COLO668 (cell line): ENCODE data around the gene RNF150.
"Not testable (repeated sequence)": the region's sequence is repeated elsewhere in the genome, so short reads cannot be mapped to it uniquely, and the experiment has no call there.

Source experiments
- DNase-seq: peaks from one replicate; lab custom pipeline; 2025; ENCODE audit not compliant: unreplicated experiment; lab: John Stamatoyannopoulos, UW

The RNF150 gene

DNA sequence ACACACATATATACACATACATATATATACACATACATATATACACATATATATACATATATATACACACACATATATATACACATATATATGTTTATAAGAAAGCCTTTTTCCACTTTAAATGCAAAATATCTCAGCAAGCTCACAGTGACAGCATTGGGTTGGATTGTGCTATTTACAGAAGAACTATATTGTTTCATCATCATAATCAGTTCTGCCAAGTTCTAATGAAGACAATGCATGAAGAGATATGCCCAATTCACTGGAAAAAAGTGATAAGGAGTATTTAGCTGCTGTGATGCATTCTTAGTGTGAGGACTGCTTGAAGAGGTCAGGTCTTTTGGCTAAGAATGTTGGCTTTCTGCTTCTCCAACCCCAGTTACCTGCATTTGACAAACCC is 54.4 kb downstream of the RNF150 start:
- DNase-seq, result no peak

DNA sequence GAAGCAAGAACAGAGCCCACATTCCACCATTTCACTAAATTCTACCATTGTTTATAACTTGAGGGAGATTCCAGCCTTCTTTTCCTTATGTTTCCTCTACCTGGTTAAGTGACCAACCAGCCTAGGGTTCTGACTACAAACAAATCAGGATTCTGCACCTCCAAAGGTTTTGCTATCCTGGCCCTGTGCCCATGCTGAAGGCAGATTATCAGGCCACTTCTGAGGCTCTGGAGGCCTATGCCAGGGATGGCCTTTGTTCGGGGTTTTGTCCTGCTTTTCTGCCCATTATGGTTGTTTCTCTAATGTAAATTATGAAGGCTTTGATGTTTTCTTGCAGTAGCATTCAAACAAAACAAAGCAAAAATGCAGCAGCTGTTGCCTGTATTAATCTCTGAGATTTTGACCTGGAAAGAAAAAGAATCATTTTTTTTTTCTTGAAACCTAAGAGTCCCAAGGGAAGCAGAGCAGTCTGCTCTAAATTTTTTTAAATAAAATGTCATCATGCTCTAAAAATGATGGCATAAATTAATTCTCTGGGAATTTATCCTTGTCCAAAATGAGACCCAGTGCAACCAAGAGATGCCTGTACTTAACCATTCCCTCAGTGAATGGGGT is 55.6 kb downstream of the RNF150 start:
- DNase-seq, result no peak

DNA sequence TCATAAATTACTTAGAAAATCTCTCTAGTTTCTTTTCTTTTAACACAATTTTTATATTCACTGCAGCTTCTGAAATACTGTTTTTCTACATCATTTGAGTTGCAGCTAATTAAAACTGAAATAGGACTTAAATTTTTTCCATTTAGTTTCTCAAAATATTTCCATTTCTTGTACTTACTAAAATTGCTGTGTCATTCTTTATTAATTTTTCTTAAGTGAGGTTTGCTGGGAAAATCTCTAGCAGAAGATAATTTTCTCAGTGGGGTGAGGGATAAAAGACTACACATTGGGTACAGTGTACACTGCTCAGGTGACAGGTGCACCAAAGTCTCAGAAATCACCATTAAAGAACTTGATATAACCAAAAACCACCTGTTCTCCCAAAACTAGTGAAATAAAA is 57.7 kb downstream of the RNF150 start:
- DNase-seq, result no peak

DNA sequence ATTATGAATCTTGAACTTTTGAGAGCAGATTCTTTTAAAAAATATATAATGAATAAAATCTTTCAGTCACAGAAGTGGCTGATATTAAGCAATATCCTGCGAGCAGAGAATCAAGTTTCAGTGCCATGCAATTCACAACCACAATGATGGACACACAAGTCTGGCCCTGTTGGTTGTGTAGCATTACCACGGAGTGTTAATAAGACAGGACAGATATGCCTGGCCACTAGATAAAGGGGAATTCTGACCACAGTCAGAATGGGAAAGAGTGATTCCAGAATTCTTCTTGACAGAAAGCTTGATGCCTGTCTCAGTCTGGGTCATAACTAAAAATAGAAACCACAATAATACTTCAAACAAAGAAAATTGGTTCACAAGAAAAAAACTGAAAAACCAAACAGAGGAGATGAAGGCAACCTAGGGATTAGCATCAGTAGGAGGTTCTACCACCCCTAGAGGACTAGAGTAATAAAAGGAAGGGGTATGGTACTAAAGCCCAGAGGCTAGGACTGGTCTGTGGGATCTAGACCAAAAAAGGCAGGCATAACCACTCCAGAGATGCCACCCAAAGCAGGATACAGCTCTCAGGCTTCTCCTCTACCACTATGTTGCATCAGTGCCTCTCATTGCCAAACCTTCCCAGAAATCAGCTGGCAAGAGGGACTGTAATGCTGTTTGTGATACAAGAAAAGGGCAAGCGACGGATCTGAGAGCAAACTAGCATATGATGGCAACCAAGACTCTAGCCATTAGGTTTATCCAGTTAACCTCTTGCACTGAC is 59.0 kb downstream of the RNF150 start:
- no peak for DNase-seq

DNA sequence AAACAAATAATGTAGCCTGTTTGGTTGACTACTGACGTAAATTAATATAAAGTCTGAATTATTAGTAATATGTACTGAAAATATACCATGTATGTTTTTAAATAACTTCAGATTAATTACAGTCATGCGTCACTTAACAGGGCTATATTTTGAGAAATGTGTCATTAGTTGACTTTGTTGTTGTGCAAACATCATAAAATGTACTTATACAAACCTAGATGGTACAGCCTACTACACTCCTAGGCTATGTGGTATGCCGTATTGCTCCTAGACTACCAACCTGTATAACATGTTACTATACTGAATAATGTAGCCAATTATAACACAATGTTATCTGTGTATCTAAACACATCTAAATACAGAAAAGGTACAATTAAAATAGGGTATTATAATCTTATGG is 66.6 kb downstream of the RNF150 start:
- no peak for DNase-seq

- DNase-seq, result no peak
Observed at GRCh38 chr4:141065872-141066271, 67.4 kb downstream of the RNF150 start.

DNA sequence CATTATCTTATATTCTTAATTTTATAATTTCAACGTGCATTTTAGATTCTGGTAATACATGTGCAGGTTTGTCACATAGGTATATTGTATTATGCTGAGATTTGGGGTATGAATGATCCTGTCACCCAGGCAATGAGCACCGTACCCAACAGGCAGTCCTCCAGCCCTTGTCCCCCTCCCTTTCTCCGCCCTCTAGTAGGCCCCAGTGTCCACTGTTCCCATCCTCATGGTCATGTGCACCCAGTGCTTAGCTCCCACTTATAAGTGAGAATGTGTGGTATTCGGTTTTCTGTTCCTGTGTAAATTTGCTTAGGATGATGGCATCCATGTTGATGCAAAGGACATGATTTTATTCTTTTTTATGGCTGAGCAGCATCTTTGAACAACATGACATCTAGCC is 70.6 kb downstream of the RNF150 start:
- DNase-seq, result no peak

DNA sequence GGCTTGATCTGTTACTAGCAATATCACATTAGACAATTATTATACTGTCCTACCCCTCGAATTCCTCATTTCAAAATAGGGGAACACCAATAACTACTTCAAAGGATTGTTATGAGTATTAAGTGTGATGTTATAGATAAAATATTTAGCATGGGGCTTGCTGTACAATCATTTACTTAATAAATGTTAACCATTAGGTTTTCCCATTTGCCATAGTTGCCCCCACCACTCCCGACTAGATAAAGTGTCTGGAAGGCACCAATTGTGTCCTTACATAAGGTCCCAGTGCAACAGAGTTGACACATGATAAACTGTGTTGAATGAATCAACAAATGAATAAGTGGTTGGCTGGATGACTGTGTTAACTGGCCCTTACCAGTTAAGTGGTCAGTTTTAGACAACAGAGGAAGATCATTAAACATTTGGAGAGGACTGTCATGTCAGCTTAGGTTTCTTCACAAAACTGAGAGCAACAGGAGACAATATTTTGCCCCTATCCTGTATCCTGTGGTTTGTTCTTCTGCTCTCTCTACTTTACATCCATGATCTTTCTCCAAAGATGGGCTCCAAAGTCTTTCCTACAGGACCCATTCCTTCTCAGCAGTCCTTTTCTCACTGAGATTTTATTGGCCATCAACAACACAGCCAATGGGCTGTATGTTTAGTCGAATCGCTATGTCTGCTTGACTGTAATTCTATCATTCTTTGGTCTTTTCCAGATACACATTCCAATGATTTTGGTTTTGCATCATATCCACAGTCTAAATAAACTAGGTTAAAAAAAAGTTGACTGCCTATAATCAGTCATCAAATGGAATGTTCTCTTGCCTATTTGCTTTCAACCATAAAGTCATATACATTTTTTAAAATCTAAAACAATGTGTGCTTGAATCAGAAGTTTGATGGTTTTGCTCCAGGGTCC is 74.4 kb downstream of the RNF150 start:
- no peak for DNase-seq

- no peak for DNase-seq
Observed at GRCh38 chr4:141057582-141057981, 75.7 kb downstream of the RNF150 start.

DNA sequence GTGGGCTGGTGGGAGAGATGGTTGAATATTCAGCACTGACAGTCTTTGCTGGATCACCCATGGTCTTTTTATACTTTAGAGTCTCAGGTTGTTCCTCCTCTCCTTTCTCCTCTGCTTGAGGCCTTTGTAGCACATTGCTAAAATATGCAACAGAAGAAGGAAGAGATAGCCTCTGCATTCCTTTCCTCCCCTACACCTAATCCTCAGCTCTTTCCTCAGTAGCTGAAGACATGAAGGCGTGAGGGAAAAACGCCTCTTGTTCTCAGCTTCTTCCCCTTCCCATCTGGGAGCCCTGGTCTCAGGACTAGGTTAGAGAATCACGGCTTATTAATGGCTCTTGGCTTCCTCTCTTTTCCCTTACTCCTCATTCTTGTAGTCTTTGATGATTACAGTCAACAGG is 76.8 kb downstream of the RNF150 start:
- DNase-seq, result no peak

DNA sequence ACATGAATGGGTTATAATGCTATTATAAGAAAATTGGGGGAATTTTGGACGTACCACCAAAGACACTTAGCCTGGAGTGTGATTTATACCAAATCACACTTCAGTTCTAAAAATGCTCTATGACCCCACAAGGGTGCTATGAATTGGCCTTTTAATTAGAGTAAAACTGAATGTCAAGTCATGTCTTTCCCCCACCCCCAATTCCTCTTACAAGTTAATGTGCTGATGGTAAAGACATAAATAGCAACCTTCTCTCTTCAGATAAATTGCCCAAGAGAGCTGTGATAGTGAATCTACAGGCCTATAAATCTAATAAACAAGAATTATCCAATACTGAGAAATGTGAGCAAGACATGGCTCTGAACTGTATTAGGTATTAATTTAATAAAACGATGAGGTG is 78.8 kb downstream of the RNF150 start:
- no peak for DNase-seq

DNA sequence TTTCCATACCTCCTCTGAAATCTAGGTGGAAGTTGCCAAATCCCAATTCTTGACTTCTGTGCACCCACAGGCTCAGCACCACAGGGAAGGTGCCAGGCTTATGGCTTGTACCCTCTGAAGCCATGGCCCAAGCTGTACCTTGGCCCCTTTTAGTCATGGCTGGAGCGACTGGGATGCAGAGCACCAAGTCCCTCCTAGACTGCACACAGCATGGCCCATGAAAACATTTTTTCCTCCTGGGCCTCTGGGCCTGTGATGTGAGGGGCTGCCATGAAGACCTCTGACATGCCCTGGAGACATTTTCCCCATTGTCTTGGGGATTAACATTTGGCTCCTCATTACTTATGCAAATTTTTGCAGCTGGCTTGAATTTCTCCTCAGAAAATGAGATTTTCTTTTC is 82.3 kb downstream of the RNF150 start:
- not testable (repeated sequence) for DNase-seq

GRCh38 chr4:141047228-141047884 is 85.9 kb downstream of the RNF150 start:
- DNase-seq, result no peak

- no peak for DNase-seq
Observed at GRCh38 chr4:141046255-141046654, 87.0 kb downstream of the RNF150 start.

- no peak for DNase-seq
Observed at GRCh38 chr4:141045848-141046247, 87.4 kb downstream of the RNF150 start.

- DNase-seq, result no peak
Observed at GRCh38 chr4:141041021-141041476, 92.2 kb downstream of the RNF150 start.

GRCh38 chr4:141039156-141039555 is 94.1 kb downstream of the RNF150 start:
- no peak for DNase-seq

DNA sequence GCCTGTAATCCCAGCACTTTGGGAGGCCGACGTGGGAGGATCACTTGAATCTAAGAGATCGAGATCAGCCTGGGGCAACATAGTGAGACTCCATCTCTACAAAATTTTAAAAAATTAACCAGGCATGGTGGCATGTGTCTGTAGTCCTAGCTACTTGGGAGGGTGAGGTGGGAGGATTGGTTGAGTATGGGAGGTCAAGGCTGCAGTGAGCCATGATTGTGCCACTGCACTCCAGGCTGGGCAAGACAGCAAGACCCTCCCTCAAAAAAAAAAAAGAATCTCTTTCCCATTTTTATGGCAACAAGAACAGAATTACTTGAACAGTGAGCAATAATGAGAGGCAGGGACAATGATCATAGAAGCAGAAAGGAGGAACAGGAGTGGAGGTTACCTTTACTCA is 94.8 kb downstream of the RNF150 start:
- DNase-seq, result no peak

DNA sequence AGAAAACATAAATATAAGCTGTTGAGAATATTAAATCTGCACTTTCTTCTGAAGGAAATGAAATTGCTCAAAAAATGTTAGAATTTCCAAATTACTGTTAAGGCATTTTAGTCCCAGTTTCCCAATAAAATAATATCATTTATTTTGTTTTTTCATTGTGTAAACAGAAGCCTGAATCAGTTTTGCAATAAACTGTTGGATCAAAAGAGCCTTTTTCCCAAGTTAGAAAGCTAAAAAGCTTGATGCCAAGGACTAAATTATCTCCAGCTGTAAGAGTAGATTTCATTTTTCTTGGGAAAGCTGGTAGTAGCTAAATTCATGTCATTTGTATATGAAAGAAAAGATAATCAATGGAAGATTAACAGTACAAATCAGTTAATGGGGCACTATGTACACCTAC is 95.8 kb downstream of the RNF150 start:
- DNase-seq, result no peak

DNA sequence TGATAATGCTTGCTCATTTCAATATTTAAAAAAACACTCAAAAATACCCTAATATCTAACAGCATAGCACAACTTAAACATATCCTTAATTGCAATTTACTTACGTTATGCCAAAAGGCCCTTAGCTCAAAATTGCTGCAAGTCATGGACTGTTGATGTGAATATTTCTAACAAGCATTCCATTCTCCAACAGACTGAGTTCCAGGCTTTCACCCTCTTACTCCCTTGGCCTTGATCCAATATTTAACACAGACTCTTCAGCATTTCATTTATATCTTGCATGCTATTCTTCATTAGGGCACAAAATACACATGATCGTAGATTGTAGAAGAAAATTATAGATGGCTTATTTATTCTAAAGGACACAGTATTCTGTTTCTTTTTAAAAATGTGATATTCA is 96.5 kb downstream of the RNF150 start:
- DNase-seq, result no peak

- no peak for DNase-seq
Observed at GRCh38 chr4:141035920-141036319, 97.3 kb downstream of the RNF150 start.
